HG03571 (cell line): ENCODE results near the gene GPR137B.

Experiments used
- ATAC-seq: cut with Tn5 transposase; IDR thresholded peaks from one replicate; pipeline ENCODE4 v1.9.1; 2021; ENCODE audit not compliant: unreplicated experiment

The GPR137B gene

DNA sequence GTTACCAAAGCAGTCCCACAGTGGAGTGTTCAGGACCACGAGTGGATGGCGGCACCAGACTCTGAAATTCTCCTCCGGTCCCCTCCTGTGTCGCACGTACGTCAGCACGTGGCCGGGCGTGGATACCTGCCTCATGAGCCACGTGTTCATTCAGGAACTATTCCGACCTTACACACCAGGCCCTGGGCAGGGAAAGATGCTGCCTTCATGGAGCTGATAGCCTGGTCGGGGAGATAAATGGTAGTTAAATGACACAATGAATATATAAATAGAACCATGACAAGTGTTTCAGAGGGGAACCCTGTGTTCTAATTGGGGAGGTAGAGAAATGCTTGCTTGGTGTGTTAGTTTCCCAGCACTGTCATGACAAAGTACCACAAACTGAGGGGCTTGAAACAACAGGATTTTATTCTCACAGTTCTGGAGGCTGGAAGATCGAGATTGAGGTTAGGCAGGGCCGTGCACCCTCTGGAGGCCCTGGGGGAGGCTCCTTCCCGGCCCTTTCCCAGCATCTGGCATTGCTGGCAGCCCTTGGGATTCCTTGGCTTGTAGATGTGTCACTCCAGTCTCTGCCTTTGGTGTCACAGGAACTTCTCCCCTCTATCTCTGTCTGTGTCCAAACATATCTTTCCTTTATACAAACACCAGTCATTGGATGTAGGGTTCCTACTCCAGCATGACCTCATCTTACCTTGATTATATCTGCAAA lies 28.9 kb upstream of the GPR137B start:
- ATAC-seq = no peak

DNA sequence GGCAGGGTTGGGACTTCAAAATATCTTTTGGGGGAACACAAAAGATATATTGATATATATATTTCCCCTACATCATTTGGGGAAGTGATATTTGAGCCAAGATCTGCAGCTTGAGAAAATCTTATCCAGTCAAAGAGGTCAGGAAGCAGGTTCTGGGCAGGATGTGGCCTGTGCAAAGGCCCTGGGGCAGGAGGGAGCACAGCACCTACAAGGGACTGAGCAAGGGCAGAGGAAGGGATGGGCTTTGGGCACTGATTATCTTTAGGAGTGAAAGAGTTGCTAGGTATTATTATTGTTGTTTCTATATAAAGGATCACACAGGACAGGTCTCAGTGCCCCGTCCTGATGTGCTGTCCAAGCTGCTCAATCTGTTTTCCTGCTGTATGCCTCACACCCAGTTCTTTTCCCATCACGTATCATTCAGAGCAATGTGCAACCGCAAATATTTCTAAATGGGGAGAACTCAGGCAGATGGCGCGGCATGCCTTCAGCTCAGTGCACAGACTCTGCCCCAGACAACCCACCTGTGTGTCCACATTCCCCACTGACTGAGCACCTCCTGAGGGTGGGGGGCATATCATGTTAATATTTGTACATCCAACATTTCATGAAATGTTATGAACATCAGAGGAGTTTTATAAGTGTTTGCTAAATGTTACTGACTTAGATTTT lies 28.1 kb upstream of the GPR137B start:
- no peak for ATAC-seq

GRCh38 chr1:236117710-236118109 lies 24.6 kb upstream of the GPR137B start:
- no peak for ATAC-seq

DNA sequence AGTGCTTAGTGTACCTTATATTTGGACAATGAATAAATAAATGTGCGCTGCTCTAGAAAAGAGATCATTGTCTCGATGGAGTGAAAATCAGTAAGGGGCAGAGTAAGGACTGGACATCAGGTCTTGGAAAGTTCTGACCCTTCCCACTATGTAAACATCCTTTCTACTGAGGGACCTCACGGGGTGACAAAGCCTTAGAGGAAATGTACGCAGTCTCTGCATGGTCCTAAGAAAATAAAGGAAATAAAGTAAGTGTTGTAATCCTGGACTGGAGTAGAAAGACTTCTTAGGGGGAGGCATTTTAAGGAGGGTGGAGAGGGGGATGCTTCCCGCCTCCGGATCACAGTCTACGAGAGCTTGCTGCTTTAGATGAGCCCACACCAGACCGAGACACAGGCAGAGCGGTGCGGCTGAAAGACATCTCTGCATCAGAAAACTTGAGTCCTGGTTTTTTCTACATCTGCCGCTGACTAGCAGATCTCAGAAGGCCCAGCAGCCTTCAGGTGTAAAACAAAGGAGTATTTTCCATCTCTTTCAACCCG lies 22.3 kb upstream of the GPR137B start:
- ATAC-seq = no peak

GRCh38 chr1:236120721-236121153 lies 21.6 kb upstream of the GPR137B start:
- peak; percentile 49 for ATAC-seq

- ATAC-seq = peak; percentile 53
These were observed 20.2 kb upstream of the GPR137B start for GRCh38 chr1:236122176-236122575.

- ATAC-seq = no peak
These were observed 18.8 kb upstream of the GPR137B start for GRCh38 chr1:236123563-236123962.

DNA sequence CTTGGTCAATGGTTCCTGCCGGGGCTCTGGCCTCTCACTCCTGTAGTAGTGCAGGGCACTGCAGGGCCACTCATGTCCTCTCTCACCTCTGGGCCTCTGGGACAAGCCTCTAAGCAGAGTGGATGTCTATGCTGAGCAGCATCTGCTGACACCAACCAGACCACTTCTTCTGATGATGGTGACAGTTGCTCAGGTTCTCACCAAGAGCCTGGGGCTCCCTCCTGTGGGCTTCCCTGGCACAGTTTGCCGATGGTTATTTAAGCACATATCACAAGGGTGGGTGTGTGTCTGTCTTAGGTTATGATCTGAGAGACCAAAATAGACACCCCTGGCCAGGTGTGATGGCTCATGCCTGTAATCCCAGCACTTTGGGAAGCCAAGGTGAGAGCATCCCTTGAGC lies 17.4 kb upstream of the GPR137B start:
- ATAC-seq = no peak

- ATAC-seq = no peak
These were observed 15.3 kb upstream of the GPR137B start for GRCh38 chr1:236127045-236127444.

DNA sequence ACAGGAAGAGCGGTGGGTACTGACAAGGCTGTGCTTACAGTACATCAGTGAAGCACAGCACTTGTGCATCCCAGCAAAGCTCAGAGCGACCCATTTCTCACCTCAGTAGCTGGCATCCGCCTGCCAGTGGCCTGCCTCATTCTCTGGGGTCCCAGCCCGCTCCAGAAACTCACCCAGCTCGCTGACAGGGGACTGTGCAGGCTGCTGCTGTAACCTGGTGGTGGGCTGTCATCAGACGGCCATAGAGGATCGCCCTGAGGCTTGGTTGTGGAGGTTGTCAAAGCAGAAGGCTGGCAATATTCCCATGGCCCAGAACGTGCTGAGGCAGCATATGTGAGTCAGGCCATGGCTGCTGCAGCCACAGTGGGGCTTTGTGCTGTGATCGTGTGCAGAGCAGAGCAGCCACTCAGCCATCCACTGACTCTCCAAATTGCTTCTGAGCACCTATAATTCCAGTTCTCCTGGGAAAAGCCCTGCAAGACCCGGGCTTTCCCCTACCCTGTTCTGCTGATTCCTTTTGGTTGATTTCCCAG lies 13.6 kb upstream of the GPR137B start:
- no peak for ATAC-seq

DNA sequence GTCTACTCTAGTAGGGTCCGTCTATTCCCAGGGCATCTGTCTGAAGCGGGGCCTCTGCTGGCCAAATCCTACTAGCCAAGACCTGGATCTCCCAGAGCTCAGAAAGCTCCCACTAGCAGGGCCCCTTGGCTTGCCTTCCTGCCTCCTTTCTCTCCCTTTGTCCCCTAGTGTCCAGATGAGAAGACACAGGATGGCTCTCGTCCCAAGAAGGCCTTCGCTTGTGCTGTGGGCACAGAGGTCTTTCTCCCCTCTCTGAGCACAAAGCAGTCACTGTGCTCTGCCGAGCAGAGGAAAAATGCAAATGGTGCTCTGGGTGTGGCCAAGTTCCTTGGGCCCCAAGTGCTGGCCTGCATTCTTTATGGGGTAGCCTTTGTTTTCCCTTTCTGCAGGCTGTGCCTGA lies 13.0 kb upstream of the GPR137B start:
- ATAC-seq = no peak

DNA sequence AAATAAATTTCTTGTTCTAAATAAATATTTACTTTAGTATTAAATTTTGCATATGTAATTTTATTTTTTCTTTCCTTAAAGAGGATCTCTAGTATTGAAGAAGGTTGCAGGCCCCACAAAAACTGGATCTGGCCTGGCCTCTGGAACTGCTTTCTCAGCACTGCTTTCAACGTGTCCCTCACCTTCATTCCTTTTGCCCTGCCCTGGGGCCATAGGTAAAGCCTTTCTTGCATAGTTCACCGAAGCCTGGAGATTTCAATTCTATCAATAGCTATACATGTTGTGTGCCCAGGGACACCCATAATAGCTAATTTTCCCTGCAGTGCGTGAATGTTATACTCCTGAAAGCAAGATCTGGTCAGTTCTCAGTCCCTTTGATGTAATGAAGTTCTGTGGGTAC lies 12.0 kb upstream of the GPR137B start:
- ATAC-seq = no peak

DNA sequence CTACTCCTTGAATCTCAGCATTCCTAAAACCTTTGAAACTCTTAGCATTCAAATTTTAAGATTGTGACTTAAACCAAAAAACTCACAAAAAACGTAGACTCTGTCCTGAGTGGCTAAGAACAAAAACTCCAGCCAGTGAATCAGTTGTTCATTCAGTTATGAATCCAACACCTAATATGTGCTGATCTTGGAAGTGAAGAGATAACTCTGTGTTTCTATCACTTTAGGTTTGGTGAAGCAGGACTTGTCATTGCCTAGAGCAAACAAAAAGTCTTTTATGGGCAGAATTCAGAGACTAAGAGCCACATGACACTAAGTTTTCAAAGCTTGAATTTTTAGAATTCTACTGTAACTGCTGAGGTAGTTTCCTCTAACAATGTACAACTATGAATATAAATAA lies 10.4 kb upstream of the GPR137B start:
- ATAC-seq = no peak

- no peak for ATAC-seq
These were observed 9.8 kb upstream of the GPR137B start for GRCh38 chr1:236132420-236133046.

DNA sequence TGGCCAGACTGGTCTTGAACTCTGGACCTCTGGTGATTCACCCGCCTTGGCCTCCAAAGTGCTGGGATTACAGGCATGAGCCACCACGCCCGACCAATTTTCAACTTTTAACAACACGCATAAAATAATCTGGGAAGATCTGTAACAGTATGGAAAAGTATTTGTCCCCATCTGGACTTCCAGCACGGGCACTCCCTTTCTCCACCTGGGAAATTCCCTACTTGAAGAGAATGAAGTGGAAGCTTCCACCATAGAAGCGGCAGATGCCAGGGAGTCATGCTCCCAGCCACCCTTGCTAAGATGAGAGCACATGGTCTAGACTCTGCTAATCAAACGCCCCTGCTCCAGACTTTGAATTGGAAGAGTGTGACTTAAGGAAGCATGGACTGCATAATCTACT lies 9.0 kb upstream of the GPR137B start:
- no peak for ATAC-seq

DNA sequence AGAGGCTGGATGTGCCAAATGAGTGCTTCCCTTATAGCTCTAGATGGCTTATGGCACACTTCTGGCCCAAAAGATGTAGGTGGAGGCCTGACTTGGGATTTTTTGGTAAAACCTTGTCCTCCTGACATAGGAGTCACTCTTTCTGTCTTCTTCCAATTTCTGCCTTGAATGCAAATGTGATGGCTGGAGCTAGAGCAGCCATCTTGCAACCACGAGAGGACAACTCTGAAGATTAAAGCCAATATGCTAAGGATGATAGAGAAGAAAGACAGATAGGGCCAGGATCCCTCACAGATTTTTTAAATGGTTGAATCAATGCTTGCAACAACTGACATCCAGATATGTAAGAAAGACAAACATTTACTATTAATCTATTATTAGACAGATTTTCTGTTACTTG lies 8.5 kb upstream of the GPR137B start:
- ATAC-seq = no peak

GRCh38 chr1:236137285-236137852 lies 5.0 kb upstream of the GPR137B start:
- ATAC-seq = no peak

GRCh38 chr1:236139495-236139894 lies 2.8 kb upstream of the GPR137B start:
- no peak for ATAC-seq

GRCh38 chr1:236140705-236141446 lies 1.5 kb upstream of the GPR137B start:
- ATAC-seq = no peak

DNA sequence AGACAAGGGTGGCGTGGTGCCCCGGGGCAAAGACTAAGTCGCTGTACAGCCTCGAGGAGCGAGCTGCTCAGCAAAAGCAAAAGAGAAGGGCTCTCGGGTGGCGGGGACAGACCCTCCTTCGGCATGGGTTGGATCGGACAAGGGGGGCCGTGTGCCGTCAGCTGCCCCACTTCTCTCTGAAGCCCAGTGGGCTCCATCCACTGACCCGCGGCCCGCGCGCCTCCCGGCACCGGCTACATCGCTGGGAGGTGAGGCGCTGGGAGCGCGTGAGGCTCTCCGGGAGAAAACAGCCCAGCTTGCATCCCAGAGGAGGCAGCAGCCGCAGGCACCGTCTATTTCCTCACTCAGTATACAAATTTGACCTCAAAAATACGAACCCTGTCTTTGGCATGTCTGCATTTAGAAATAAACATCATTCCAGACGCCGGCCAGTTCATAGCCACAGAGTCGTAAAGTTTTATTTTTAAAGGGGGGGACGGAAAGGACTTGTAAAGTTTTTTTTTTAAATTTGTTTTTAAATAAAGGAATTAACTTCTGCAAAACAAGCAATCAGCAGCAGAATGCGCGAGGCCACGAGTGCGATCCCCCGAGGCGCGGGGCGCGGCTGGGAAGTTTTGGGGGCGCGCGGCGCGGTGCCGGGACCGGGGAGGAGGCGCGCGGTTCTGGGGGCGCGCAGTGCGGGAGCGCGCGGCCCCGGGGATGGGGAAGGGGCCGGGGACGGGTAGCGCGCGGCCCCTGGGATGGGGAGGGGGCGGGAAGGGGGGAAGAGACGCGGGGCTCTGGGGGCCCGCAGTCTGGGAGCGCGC lies 689 bp upstream of the GPR137B start:
- no peak for ATAC-seq
